Astrocyte (in vitro differentiated cells and primary cell): Measurements from ENCODE around the gene LSM11.

ENCODE experiments used
- CTCF ChIP-seq: IDR thresholded peaks from 2 replicates; pipeline ENCODE4 v1.5.1; 2011; ENCODE audit warnings: low read depth, mild to moderate bottlenecking, inconsistent platforms, low read length, moderate library complexity; ENCODE audit not compliant: insufficient read depth
- EZH2 ChIP-seq: IDR thresholded peaks from 2 replicates; pipeline ENCODE4 v1.6.1; 2012; ENCODE audit warnings: mild to moderate bottlenecking, low read length, inconsistent platforms; ENCODE audit not compliant: insufficient read depth

GRCh38 chr5:157766442-157766841 is 22.9 kb downstream of the LSM11 start:
- TF ChIP-seq EZH2 (no peak), CTCF (no peak)
